Subcutaneous adipose tissue (tissue), 4 donors: ENCODE measurements around the gene AGO3. TPM values are rescaled to one million over a fixed set of nuclear protein-coding genes. Genes with fewer than 3 reads are reported as not detected.

ENCODE experiments used
- CTCF ChIP-seq: fragments of 450-650 bp; IDR thresholded peaks from one replicate; pipeline ENCODE4 v1.5.1; 2016; ENCODE audit warnings: low read depth, mild to moderate bottlenecking, control low read depth, antibody characterized with exemption, moderate library complexity
- total RNA-seq, 4 donors: library from RNA; depleted of rRNA; stranded (reverse); fragments of >200 nt; gene quantifications; one replicate each; pipeline ENCODE4 v1.1.0, GENCODE V29; 2016

AGO3 gene
- total RNA-seq, 4 donors from 2014 or later = 22.2 to 29.7 (median 25.6) TPM

- no peak for TF ChIP-seq CTCF
These were observed 180.2 kb downstream of the AGO3 start for GRCh38 chr1:36111151-36111550.

- no peak for TF ChIP-seq CTCF
These were observed 181.9 kb downstream of the AGO3 start for GRCh38 chr1:36112823-36113222.

- TF ChIP-seq CTCF = no peak
These were observed 183.5 kb downstream of the AGO3 start for GRCh38 chr1:36114371-36114770.

GRCh38 chr1:36115200-36115669 is 184.3 kb downstream of the AGO3 start:
- TF ChIP-seq CTCF = no peak

GRCh38 chr1:36115931-36116330 is 185.0 kb downstream of the AGO3 start:
- TF ChIP-seq CTCF = no peak

GRCh38 chr1:36116901-36117300 is 186.0 kb downstream of the AGO3 start:
- no peak for TF ChIP-seq CTCF

GRCh38 chr1:36118447-36119204 is 187.7 kb downstream of the AGO3 start:
- no peak for TF ChIP-seq CTCF
